Lower lobe of right lung (tissue), 2 donors: ENCODE results near the gene LMOD2. TPM values are rescaled to one million over a fixed set of nuclear protein-coding genes. Genes with fewer than 3 reads are reported as not detected.

Source experiments
- ATAC-seq, 2 donors: fragments of 200-7000 bp; cut with Tn5 transposase; one replicate each; pipeline ENCODE4 v1.9.1; 2020 to 2022; ENCODE audit warnings: mild to moderate bottlenecking in 2 of 2, moderate library complexity in 2 of 2
- DNase-seq: peaks from one replicate; pipeline ENCODE4 v3.0.0-alpha.2; 2020
- H3K27ac ChIP-seq: fragments of 200-600 bp; one replicate; pipeline ENCODE4 v1.8.0; 2022
- H3K27me3 ChIP-seq: fragments of 200-600 bp; one replicate; pipeline ENCODE4 v1.8.0; 2022; ENCODE audit warnings: low read depth
- H3K36me3 ChIP-seq: fragments of 200-600 bp; one replicate; pipeline ENCODE4 v1.8.0; 2022; ENCODE audit warnings: mild to moderate bottlenecking
- H3K4me1 ChIP-seq: fragments of 200-600 bp; one replicate; pipeline ENCODE4 v1.8.0; 2022
- H3K4me3 ChIP-seq: fragments of 200-600 bp; one replicate; pipeline ENCODE4 v1.8.0; 2022; ENCODE audit warnings: mild to moderate bottlenecking
- H3K9me3 ChIP-seq: fragments of 200-600 bp; one replicate; pipeline ENCODE4 v1.8.0; 2022
- intact Hi-C: fragments of 100-400 bp; cut with DNase I; formaldehyde crosslinking; loops from one replicate; pipeline ENCODE4 v1.11.0; 2022
- total RNA-seq: library from RNA; stranded (reverse); fragmentation: NEBNext Ultra II Directional; extraction: Animal tissue kit (Norgen Biotek cat#: 25700); gene quantifications from one replicate; pipeline ENCODE4 v1.2.1, GENCODE V29; 2021
- TF ChIP-seq, protein P1 (sequence below): fragments of 200-600 bp; IDR thresholded peaks from one replicate; pipeline ENCODE4 v1.8.0; 2022; ENCODE audit warnings: antibody characterized with exemption, mild to moderate bottlenecking
- donor health status: DM: no; HTN: yes; CAD: no; lungs with severe emphysema.

Gene LMOD2
- total RNA-seq, 1 donor from 2014 or later = not detected

- DNase-seq (no peak), ATAC-seq (no peak)
- TF ChIP-seq, protein P1, sequence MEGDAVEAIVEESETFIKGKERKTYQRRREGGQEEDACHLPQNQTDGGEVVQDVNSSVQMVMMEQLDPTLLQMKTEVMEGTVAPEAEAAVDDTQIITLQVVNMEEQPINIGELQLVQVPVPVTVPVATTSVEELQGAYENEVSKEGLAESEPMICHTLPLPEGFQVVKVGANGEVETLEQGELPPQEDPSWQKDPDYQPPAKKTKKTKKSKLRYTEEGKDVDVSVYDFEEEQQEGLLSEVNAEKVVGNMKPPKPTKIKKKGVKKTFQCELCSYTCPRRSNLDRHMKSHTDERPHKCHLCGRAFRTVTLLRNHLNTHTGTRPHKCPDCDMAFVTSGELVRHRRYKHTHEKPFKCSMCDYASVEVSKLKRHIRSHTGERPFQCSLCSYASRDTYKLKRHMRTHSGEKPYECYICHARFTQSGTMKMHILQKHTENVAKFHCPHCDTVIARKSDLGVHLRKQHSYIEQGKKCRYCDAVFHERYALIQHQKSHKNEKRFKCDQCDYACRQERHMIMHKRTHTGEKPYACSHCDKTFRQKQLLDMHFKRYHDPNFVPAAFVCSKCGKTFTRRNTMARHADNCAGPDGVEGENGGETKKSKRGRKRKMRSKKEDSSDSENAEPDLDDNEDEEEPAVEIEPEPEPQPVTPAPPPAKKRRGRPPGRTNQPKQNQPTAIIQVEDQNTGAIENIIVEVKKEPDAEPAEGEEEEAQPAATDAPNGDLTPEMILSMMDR = no peak
- Histone ChIP-seq H3K4me3 (no peak overlapping the region), H3K36me3 (no peaks in the 10 kb centered on the region), H3K27ac (no peak overlapping the region), H3K27me3 (no peaks in the 10 kb centered on the region), H3K9me3 (no peaks in the 10 kb centered on the region), H3K4me1 (peaks cover 10% of the 10 kb centered on the region)
- intact Hi-C loops = no loop called here
Observed at GRCh38 chr7:123673752-123674398, 18.2 kb downstream of the LMOD2 start.

DNA sequence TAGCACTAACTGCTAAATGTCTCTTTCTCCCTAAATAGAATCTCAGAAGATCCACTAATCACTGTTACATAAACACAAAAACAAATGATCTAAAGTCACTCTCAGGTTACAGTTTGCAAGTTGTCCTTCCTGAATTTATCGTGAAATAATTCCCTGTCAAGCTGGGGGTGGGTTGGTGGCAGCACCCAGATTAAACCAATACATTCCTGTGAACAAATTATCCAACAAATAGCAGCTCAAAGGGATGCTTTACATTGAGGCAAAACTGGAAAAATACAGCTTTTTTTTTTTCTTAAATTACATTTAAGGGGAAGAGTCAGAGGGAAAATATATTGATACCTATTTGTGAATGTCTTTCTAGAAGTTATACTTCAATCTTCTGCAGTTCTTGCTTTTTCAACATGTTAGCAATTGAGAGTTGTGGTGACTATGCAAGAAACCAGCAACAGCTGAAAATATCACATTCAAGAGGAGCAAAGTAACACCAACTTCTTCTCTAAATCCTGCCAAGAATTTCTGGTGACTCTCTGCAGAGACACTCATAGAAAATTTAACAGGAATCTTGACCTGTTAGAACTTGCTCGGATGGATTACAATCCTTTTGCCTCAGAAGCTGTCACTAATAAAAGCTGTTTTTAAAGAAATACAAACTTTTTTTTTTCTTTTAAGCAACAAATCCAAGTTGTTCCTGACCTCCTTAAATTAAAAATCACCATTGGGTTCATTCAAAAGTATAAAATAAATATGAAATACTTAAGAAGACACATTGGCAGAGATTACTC lies 18.9 kb downstream of the LMOD2 start:
- DNase-seq (no peak), ATAC-seq (peak; percentile 32 to 37)
- no peak overlapping the region for H3K4me3 ChIP-seq
- H3K27me3 ChIP-seq = no peaks in the 10 kb centered on the region
- H3K27ac ChIP-seq = no peak overlapping the region
- TF ChIP-seq, protein P1 = no peak
- H3K9me3 ChIP-seq = no peaks in the 10 kb centered on the region
- H3K4me1 ChIP-seq = peaks cover 10% of the 10 kb centered on the region
- H3K36me3 ChIP-seq = no peaks in the 10 kb centered on the region
- intact Hi-C loops = no loop called here

GRCh38 chr7:123675181-123675473 lies 19.5 kb downstream of the LMOD2 start:
- TF ChIP-seq, protein P1 = no peak

DNA sequence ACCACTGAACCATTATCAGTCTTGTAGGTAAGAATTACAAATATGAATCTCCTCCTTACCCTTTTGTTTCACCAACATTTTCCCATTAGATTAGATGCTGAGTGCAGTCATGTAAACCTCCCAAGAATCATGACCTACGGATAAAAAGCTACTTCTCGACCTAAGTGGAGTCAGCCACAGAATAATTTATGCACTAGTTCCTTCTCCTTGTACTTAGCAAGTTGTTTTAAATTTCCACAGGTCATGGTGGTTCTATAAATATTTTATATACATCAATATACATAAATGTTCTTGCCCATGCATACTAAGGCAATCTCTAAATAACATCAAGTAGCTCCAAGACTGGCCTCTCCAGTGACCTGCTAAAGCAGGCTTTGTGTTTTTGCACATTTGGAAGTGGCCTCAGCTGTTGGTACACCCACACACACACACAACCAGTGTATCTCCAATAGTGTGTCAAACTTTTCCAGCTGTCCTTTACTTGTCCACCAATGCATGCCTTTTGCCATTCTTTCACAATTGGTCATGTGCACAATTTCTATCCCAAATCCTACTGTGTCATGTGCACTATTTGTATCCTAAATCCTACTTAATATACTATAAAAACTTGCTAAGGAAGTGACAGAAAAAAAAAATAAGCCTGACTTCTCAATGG lies 21.5 kb downstream of the LMOD2 start:
- TF ChIP-seq, protein P1 = no peak
- Histone ChIP-seq H3K4me3 (no peak overlapping the region), H3K27ac (no peak overlapping the region), H3K36me3 (peaks cover 11% of the 10 kb centered on the region), H3K9me3 (no peaks in the 10 kb centered on the region), H3K4me1 (peaks cover 14% of the 10 kb centered on the region), H3K27me3 (no peaks in the 10 kb centered on the region)
- intact Hi-C loops = no loop called here
- DNase-seq (no peak), ATAC-seq (no peak)

More at GRCh38 chr7:123675181-123675473, 19.5 kb downstream of the LMOD2 start:
- peak; percentile 44 to 77 for ATAC-seq
- no peaks in the 10 kb centered on the region for H3K27me3 ChIP-seq
- no peak overlapping the region for H3K27ac ChIP-seq
- peaks cover 14% of the 10 kb centered on the region for H3K4me1 ChIP-seq
- no peaks in the 10 kb centered on the region for H3K36me3 ChIP-seq
- H3K4me3 ChIP-seq = no peak overlapping the region
- no peak for DNase-seq
- no peaks in the 10 kb centered on the region for H3K9me3 ChIP-seq
- intact Hi-C loops = no loop called here

DNA sequence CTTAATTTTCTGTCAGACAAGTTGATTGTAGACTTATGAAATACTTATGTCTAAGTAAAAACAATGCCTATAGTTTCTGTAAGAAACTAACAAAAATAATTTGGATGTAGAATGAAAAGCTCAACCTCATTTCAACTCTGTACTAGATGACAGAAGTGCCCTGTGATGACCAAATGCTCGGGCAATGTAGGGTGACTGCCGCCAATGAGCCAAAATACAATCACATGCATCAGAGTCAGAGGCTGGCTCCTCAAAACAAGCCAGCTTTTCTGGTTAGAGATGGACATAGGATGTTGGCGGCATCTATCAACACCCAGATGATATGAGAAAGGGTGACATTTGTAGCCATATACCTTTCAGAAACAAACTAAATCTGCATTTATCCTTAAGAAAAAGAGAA lies 23.9 kb downstream of the LMOD2 start:
- DNase-seq (no peak), ATAC-seq (no peak)
- Histone ChIP-seq H3K4me3 (no peak overlapping the region), H3K9me3 (no peaks in the 10 kb centered on the region), H3K4me1 (peaks cover 12% of the 10 kb centered on the region), H3K36me3 (peaks cover 25% of the 10 kb centered on the region), H3K27me3 (no peaks in the 10 kb centered on the region), H3K27ac (no peak overlapping the region)
- intact Hi-C loops = loop anchor here (10.0 kb wide), 1 partner anchor 185 kb away; no protein-coding TSS in a partner anchor
- TF ChIP-seq, protein P1 = no peak
